Kidney capillary endothelial cell (primary cell): ENCODE results near the gene LRMDA.
"Not testable (repeated sequence)": the region's sequence is repeated elsewhere in the genome, so short reads cannot be mapped to it uniquely, and the experiment has no call there.

Experiments used
- DNase-seq: peaks from one replicate; pipeline ENCODE4 v3.0.0-alpha.2; 2018; ENCODE audit warnings: low spot score

LRMDA gene

GRCh38 chr10:76051007-76051936, 619.8 kb downstream of the LRMDA start:
- DNase-seq: no peak

DNA sequence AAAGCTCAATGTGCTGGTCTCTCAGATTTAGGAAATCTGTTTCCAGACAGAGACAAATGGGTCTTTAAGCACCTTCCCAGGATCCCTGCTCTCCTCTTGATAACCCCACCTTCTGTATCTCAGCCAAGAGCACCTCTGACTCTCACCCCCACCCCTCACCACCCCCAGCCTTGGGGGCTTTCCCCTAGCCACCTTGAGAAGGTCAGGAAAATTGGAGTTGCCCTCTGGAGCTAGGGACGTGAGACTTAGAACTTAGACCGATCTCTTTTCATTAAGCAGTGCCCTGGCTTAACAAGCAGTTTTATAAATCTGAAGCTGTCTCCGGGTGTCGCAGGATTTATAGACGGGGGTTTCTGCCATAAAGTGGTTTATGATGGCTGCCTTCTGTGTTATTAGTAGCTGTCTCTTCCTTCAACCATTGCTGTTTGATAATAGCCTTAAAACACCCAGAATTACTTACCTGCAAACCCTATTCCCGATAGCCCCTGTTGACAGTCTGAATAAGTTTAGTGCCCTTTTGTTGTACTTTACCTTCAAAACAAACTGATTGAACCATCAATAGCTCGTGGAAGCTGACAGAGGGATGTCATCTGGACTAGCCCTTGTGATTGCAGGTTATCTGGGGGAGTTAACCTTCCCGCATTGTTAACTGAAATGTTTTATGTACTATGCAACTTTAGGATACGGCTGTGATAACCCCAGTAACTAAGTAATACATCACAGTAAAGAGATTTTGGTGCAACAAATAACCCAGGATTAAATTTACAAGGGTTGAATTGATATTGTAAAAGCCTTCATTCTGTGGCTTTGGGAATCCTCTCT, 621.5 kb downstream of the LRMDA start:
- DNase-seq: no peak

DNA sequence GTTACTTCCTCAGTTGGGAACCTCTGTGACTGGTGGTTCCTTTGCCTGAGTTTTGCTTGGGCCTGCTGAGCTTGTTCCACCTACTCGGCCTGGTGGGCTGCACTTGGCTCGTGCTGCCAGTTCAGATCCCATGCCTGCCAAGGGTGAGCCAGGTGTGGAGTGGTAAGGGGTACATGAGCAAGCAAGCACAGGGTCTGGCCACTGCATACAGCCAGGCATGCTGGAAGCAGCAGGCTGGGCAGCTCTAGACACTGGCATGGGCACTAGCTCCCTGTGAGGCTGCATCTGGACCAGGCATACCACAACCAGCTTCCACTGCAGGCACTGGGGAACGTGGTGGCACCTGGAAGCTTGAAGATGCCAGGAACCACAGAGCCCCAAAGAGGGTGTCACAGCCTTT, 624.0 kb downstream of the LRMDA start:
- DNase-seq: no peak

DNA sequence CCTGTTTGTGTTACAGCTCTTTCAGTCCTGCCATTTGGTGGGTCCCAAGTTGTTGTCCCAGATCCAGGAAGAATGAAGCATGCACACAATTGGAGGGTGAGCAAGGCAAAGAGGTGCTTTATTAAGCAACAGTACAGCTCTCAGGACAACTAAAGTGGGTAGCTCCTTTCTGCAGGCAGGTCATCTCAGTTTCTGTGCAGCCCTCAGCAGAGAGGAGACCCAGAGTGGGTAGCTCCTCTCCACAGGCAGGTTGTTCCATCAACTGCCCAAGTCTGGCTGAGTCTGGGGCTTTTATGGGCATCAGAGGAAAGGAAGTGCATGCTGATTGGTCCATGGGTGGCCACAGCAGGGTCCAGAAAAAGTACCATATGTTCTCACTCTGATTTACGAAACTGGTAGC, 624.5 kb downstream of the LRMDA start:
- no peak for DNase-seq

DNA sequence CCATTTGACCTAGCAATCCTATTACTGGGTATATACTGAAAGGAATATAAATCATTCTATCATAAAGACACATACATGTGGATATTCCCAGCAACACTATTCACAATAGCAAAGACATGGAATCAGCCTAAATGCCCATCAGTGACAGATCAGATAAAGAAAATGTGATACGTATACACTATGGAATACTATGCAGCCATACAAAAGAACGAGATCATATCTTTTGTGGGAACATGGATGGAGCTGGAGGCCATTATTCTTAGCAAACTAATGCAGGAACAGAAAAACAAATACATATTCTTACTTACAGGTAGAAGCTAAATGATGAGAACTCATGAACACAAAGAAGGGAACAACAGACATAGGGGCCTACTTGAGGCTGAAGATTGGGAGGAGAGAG, 629.6 kb downstream of the LRMDA start:
- not testable (repeated sequence) for DNase-seq

- DNase-seq: no peak
These were observed 635.0 kb downstream of the LRMDA start for GRCh38 chr10:76066457-76066856.

GRCh38 chr10:76067447-76067846, 636.0 kb downstream of the LRMDA start:
- DNase-seq: no peak

- DNase-seq: no peak
These were observed 637.4 kb downstream of the LRMDA start for GRCh38 chr10:76068856-76069255.

GRCh38 chr10:76070916-76071315, 639.5 kb downstream of the LRMDA start:
- no peak for DNase-seq

- no peak for DNase-seq
These were observed 640.4 kb downstream of the LRMDA start for GRCh38 chr10:76071653-76072365.

GRCh38 chr10:76072384-76072783, 641.0 kb downstream of the LRMDA start:
- no peak for DNase-seq

DNA sequence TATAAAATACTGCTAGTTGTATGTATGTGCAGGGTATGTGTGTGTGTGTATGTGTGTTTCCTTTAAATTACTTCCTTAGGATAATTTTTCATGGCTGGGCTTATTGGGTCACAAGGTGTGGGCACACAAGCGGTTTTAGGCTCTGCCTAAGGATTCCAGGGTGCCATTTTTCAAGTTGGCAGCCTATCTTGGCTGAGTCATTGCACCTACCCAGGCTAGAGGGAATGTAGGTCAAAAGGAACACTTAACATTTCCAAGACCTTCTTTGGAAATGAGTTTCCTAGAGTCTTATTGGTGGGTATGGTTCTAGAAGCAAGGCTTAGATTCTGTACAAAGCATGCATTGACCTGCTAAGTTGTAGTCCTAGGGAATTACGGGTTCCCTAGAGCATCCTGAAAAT, 642.1 kb downstream of the LRMDA start:
- DNase-seq: no peak

GRCh38 chr10:76074659-76075058, 643.2 kb downstream of the LRMDA start:
- DNase-seq: no peak

GRCh38 chr10:76080451-76080850, 649.0 kb downstream of the LRMDA start:
- no peak for DNase-seq

DNA sequence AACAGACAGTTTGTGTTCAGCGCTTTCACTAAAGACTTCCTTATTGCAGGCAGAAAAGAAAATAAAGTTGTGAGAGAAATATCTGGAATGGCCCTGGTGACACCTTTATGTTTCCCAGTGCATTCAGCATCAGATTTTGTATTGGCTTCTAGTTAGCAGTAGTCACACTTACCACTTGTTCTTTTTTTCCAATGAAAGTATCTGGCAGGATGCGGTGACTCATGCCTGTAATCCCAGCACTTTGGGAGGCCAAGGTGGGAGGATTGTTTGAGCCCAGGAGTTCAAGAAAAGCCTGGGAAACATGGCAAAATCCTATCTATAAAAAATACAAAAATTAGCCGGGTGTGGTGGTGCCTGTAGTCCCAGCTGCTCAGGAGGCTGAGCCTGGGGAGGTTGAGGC, 649.6 kb downstream of the LRMDA start:
- no peak for DNase-seq

GRCh38 chr10:76082232-76082631, 650.8 kb downstream of the LRMDA start:
- DNase-seq: no peak

- DNase-seq: peak; percentile 67
These were observed 651.5 kb downstream of the LRMDA start for GRCh38 chr10:76082956-76083355.

GRCh38 chr10:76085002-76085816, 653.8 kb downstream of the LRMDA start:
- DNase-seq: no peak

DNA sequence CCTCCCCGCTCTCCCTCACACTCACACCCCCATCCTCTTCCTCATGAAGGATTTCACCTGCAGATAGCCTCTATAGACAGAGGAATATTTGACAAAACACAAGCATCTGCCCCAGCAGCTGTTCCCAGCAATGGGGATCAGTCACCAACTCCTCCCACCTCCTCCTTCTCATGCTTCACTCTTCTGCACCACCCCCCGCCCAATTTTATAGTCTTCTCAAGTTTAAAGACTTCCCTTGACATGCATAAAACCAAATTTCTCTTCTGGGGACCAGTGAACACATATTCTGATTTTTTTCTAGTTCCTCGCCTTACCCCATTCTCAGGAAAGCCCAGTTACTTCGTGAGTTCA, 654.4 kb downstream of the LRMDA start:
- no peak for DNase-seq

GRCh38 chr10:76086170-76086760, 654.8 kb downstream of the LRMDA start:
- DNase-seq: no peak
